Suprapubic skin (tissue), 4 donors: Measurements from ENCODE around the gene GIT1.

ENCODE experiments used
- EP300 ChIP-seq: sonication (generic); formaldehyde crosslinking; IDR thresholded peaks from one replicate; pipeline ENCODE4 v1.6.1; 2017; ENCODE audit warnings: antibody characterized with exemption
- POLR2A ChIP-seq, 2 donors: fragments of 450-650 bp; IDR thresholded peaks; one replicate each; pipeline ENCODE4 v1.6.1; 2017; ENCODE audit warnings: antibody characterized with exemption in 2 of 2, mild to moderate bottlenecking in 2 of 2, moderate library complexity in 2 of 2
- POLR2AphosphoS5 ChIP-seq, 3 donors: sonication (generic); formaldehyde crosslinking; IDR thresholded peaks; one replicate each; pipeline ENCODE4 v1.6.1; 2017; ENCODE audit warnings: antibody characterized with exemption in 3 of 3
- TF ChIP-seq, protein P1 (sequence below), 2 donors: fragments of 200-600 bp in 1 of 2; fragments of 450-650 bp in 1 of 2; sonication (generic) in 1 of 2; IDR thresholded peaks; one replicate each; pipeline ENCODE4 v1.5.1; 2016 to 2019; ENCODE audit warnings: antibody characterized with exemption in 2 of 2, mild to moderate bottlenecking in 1 of 2, moderate library complexity in 1 of 2

DNA sequence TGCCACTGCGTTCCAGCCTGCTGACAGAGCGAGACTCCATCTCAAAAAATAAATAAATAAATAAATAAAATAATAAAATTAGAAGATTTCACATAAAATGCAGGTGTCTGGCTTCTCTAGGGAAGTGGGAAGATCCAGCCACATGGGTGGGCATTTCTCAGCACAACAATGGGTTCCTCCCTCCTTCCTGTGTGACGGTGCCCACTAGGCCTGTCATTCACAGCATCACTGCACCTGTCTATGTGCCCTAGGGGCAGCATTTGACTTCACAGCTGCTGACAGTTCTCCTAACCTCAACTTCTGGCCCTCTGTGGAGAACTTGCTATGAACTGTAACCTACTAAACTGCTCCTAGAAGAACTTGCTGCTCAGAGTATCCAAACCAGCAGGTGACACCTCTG is 25.6 kb downstream of the GIT1 start:
- TF ChIP-seq, protein P1, sequence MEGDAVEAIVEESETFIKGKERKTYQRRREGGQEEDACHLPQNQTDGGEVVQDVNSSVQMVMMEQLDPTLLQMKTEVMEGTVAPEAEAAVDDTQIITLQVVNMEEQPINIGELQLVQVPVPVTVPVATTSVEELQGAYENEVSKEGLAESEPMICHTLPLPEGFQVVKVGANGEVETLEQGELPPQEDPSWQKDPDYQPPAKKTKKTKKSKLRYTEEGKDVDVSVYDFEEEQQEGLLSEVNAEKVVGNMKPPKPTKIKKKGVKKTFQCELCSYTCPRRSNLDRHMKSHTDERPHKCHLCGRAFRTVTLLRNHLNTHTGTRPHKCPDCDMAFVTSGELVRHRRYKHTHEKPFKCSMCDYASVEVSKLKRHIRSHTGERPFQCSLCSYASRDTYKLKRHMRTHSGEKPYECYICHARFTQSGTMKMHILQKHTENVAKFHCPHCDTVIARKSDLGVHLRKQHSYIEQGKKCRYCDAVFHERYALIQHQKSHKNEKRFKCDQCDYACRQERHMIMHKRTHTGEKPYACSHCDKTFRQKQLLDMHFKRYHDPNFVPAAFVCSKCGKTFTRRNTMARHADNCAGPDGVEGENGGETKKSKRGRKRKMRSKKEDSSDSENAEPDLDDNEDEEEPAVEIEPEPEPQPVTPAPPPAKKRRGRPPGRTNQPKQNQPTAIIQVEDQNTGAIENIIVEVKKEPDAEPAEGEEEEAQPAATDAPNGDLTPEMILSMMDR (IDR thresholded peaks at IDR 0.05) = no peak
- TF ChIP-seq POLR2A (IDR thresholded peaks at IDR 0.05) = no peak
- no peak for TF ChIP-seq POLR2AphosphoS5 (IDR thresholded peaks at IDR 0.05)
- no peak for TF ChIP-seq EP300
